Measurements from ENCODE around the gene UGT1A3.

- no peak for TF ChIP-seq CTCF (IDR thresholded peaks at IDR 0.05)
- TF ChIP-seq POLR2A (IDR thresholded peaks at IDR 0.05): no peak
- TF ChIP-seq POLR2AphosphoS5 (IDR thresholded peaks at IDR 0.05): no peak
Measured at GRCh38 chr2:233766416-233766815, 37.6 kb downstream of the UGT1A3 start.
